Endothelial cell of umbilical vein (primary cell): ENCODE results near the gene BSND. TPM values are rescaled to one million over a fixed set of nuclear protein-coding genes. Genes with fewer than 3 reads are reported as not detected.

ENCODE experiments used
- BruUV-seq: library from RNA; stranded (reverse); fragments of 400-500 nt; replicated peaks from 2 replicates; lab custom pipeline; 2021; lab: Mats Ljungman, UMichigan
- CTCF ChIA-PET: fragments of 300-600, 350-600 bp; sonication (Branson Sonifier 250); formaldehyde crosslinking; loops from one replicate; lab custom pipeline; 2021; ENCODE audit warnings: antibody characterized with exemption, inconsistent platforms; lab: Charles Lee
- POLR2A ChIA-PET: fragments of 300-600, 350-600 bp; sonication (Branson Sonifier 250); formaldehyde crosslinking; loops from one replicate; lab custom pipeline; 2021; ENCODE audit warnings: antibody characterized with exemption, inconsistent platforms; lab: Charles Lee
- DNase-seq: peaks from one replicate; pipeline ENCODE4 v3.0.0-alpha.2; 2011; ENCODE audit warnings: low read depth, low spot score
- FAIRE-seq: peaks from 2 replicates; lab custom pipeline; 2011; peaks lifted over from hg19 to GRCh38; lab: Jason Lieb, UNC
- H2AFZ ChIP-seq: 2 replicates; pipeline ENCODE4 v1.6.0; 2012; ENCODE audit warnings: low read depth, low read length, control low read depth, inconsistent platforms
- H3K27ac ChIP-seq: 2 replicates; pipeline ENCODE4 v1.5.1; 2011; ENCODE audit warnings: low read depth, mild to moderate bottlenecking, control low read depth, low read length, moderate library complexity; ENCODE audit not compliant: insufficient read depth
- H3K27me3 ChIP-seq, 2 experiments: 2 replicates each; pipeline versions ENCODE4 v1.6.0 to v1.6.1; 2011; ENCODE audit warnings: low read length in 2 of 2, mixed read lengths in 1 of 2; ENCODE audit not compliant: control insufficient read depth in 2 of 2, insufficient read depth in 2 of 2
- H3K36me3 ChIP-seq, 2 experiments: 2 replicates in 1 of 2; 3 replicates in 1 of 2; pipeline ENCODE4 v1.5.1; 2011; ENCODE audit warnings: low read length in 2 of 2, mild to moderate bottlenecking in 1 of 2, moderate library complexity in 1 of 2; ENCODE audit not compliant: control insufficient read depth in 2 of 2, insufficient read depth in 2 of 2; ENCODE audit errors: extremely low read depth in 1 of 2
- H3K4me1 ChIP-seq: 3 replicates; pipeline ENCODE4 v1.5.1; 2011; ENCODE audit warnings: mild to moderate bottlenecking, low read length; ENCODE audit not compliant: control insufficient read depth, insufficient read depth; ENCODE audit errors: extremely low read depth
- H3K4me2 ChIP-seq: 2 replicates; pipeline ENCODE4 v1.6.1; 2011; ENCODE audit warnings: low read length, control low read depth, mixed read lengths; ENCODE audit not compliant: insufficient read depth
- H3K4me3 ChIP-seq, 3 experiments: fragments of 200-600 bp in 1 of 3; sonication (generic), shearing (Covaris generic) in 1 of 3; replicated peaks in 1 of 3; 2 replicates each; pipeline ENCODE4 v1.5.1; 2011 to 2016; ENCODE audit warnings: control low read depth in 3 of 3, low read length in 3 of 3, mild to moderate bottlenecking in 2 of 3, inconsistent platforms in 1 of 3, low read depth in 1 of 3, moderate library complexity in 1 of 3; ENCODE audit not compliant: insufficient read depth in 1 of 3
- H3K79me2 ChIP-seq: 2 replicates; pipeline ENCODE4 v1.6.0; 2012; ENCODE audit warnings: low read length, inconsistent platforms; ENCODE audit not compliant: control insufficient read depth, insufficient read depth
- H3K9ac ChIP-seq: replicated peaks from 2 replicates; pipeline ENCODE3; 2011; ENCODE audit warnings: low read length, control low read depth; ENCODE audit not compliant: insufficient read depth; ENCODE audit errors: extremely low read depth
- H3K9me1 ChIP-seq: replicated peaks from 3 replicates; pipeline ENCODE4 v1.6.0; 2011; ENCODE audit warnings: mild to moderate bottlenecking, low read length; ENCODE audit not compliant: control insufficient read depth, insufficient read depth; ENCODE audit errors: extremely low read depth
- H3K9me3 ChIP-seq: replicated peaks from 2 replicates; pipeline ENCODE4 v1.5.1; 2012; ENCODE audit warnings: low read length, inconsistent platforms; ENCODE audit not compliant: control insufficient read depth, insufficient read depth
- H4K20me1 ChIP-seq: replicated peaks from 2 replicates; pipeline ENCODE3; 2011; ENCODE audit warnings: mild to moderate bottlenecking, low read length; ENCODE audit not compliant: control insufficient read depth, insufficient read depth; ENCODE audit errors: extremely low read depth
- EZH2 ChIP-seq: IDR thresholded peaks from 2 replicates; pipeline ENCODE4 v1.6.1; 2012; ENCODE audit warnings: borderline replicate concordance, low read depth, mild to moderate bottlenecking, moderate library complexity, low read length, inconsistent platforms; ENCODE audit not compliant: severe bottlenecking
- FOS ChIP-seq: IDR thresholded peaks from 2 replicates; pipeline ENCODE4 v1.6.1; 2011; ENCODE audit warnings: mild to moderate bottlenecking, low read length, moderate library complexity, borderline replicate concordance; ENCODE audit not compliant: insufficient read depth
- GATA2 ChIP-seq: IDR thresholded peaks from 2 replicates; pipeline ENCODE4 v1.7.0; 2011; ENCODE audit warnings: low read depth, mild to moderate bottlenecking, moderate library complexity, mixed read lengths, low read length; ENCODE audit not compliant: insufficient read length, insufficient read depth
- JUN ChIP-seq: IDR thresholded peaks from 2 replicates; pipeline ENCODE4 v1.6.1; 2011; ENCODE audit warnings: borderline replicate concordance, low read depth; ENCODE audit not compliant: insufficient read length, insufficient read depth
- MYC ChIP-seq: IDR thresholded peaks from one replicate; pipeline ENCODE4 v1.6.1; 2011; ENCODE audit warnings: mild to moderate bottlenecking, low read depth, low read length
- POLR2A ChIP-seq: IDR thresholded peaks from 2 replicates; pipeline ENCODE4 v1.6.1; 2012; ENCODE audit warnings: low read depth, mild to moderate bottlenecking, control low read depth, low read length
- POLR2AphosphoS5 ChIP-seq: IDR thresholded peaks from 2 replicates; pipeline ENCODE4 v1.6.1; 2012; ENCODE audit warnings: low read depth, mild to moderate bottlenecking, control low read depth, low read length, moderate library complexity; ENCODE audit not compliant: insufficient read depth
- dilution Hi-C: fragments of 300-500 bp; cut with MboI; formaldehyde crosslinking; loops from one replicate; pipeline ENCODE4 v1.15.0; 2019; ENCODE audit warnings: low sequenced_read_pairs; ENCODE audit not compliant: extremely low pct_ligation_motif_present
- intact Hi-C: fragments of 100-400 bp; cut with micrococcal nuclease; formaldehyde crosslinking; loops from one replicate; pipeline ENCODE4 v1.10.0; 2022
- polyA plus RNA-seq, 4 experiments: library from polyadenylated mRNA; depleted of rRNA in 3 of 4; stranded (reverse) in 3 of 4; unstranded in 1 of 4; fragments of >200 nt; gene quantifications; 2 replicates each; pipeline versions ENCODE4 v1.2.1 to v1.2.3, GENCODE V29; 2011 to 2012; ENCODE audit warnings: missing spikeins in 1 of 4
- total RNA-seq: library from RNA; stranded (reverse); gene quantifications from 2 replicates; pipeline ENCODE4 v1.2.3, GENCODE V29; 2021
- TF ChIP-seq, protein P1 (sequence below): IDR thresholded peaks from 2 replicates; pipeline ENCODE4 v1.6.1; 2011; ENCODE audit not compliant: insufficient read depth, insufficient read length
- TF ChIP-seq, protein P2 (sequence below), 2 donors: IDR thresholded peaks; 1 replicate in 1 of 2; 2 replicates in 1 of 2; pipeline ENCODE4 v1.5.1; 2011; ENCODE audit warnings: low read length in 2 of 2, mild to moderate bottlenecking in 2 of 2, moderate library complexity in 2 of 2, control low read depth in 1 of 2, inconsistent platforms in 1 of 2, low read depth in 1 of 2; ENCODE audit not compliant: insufficient read depth in 1 of 2; ENCODE audit errors: extremely low read depth in 1 of 2

Gene BSND
- total and polyA plus RNA-seq, 2 donors (not counting 3 experiments of a cell fraction or from before 2014, with no cell fraction given): not detected

DNA sequence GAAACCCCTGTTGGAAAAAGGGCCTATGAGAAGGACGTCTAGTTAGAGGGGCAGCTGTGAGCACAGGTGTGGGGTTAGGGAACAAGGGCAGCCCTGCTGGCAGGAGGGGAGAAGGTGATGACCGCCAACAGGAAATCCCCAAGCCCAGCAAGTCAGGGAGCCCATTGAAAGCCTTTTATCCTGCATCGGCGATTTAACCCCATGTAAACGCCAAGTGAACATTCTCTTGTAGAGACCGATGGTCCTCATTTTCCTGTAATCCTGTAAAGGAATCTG lies 1.1 kb upstream of the BSND start:
- Histone ChIP-seq H3K36me3 (no peaks in the 10 kb centered on the region), H3K4me1 (peaks cover 3% of the 10 kb centered on the region), H3K27me3 (peaks cover 12 to 14% of the 10 kb centered on the region in 2 experiments), H3K4me2 (no peak overlapping the region), H3K4me3 (no peak overlapping the region), H4K20me1 (no peaks in the 10 kb centered on the region), H3K9ac (no peak overlapping the region), H3K9me3 (no peaks in the 10 kb centered on the region), H3K27ac (no peak overlapping the region), H3K79me2 (no peaks in the 10 kb centered on the region), H3K9me1 (no peaks in the 10 kb centered on the region), H2AFZ (no peak overlapping the region)
- intact Hi-C loops (loop anchor here (2.0 kb wide), 1 partner anchor 325 kb away; no protein-coding TSS in a partner anchor), dilution Hi-C loops (no loop called here)
- TF ChIP-seq JUN (no peak), MYC (no peak), POLR2AphosphoS5 (no peak), POLR2A (no peak), EZH2 (no peak), GATA2 (no peak), FOS (no peak)
- TF ChIP-seq, protein P1, sequence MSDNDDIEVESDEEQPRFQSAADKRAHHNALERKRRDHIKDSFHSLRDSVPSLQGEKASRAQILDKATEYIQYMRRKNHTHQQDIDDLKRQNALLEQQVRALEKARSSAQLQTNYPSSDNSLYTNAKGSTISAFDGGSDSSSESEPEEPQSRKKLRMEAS: no peak
- ChIA-PET POLR2A (no interaction called here), CTCF (interaction anchor here (2.0 to 25.0 kb wide), 3 partner anchors 10 to 52 kb away, joined by 6 to 918 read pairs (median 10); no protein-coding TSS in a partner anchor)
- DNase-seq (no peak), FAIRE-seq (no peak)
- no TSS peak for BruUV-seq

DNA sequence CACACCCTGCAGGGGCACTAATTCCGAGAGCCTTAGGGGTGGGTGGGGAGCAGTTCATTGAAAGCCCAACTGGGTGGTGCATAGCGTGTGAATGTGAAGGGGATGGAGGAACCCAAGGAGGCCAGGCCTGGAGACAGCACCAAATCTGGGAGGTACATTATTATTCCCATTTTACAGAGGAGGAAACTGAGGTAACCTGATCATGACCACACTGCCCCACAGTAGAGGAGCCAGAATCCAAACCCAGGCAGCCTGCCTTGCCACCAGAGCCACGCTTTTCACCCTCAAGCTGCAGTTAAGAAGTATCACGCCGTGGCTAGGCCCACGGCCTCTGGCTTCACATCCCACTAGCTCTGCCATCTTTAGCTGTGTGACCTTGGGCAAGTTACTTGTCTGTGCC lies 633 bp upstream of the BSND start:
- CTCF ChIA-PET: interaction anchor here (0.8 to 25.0 kb wide), 3 partner anchors 24 to 52 kb away, joined by 3 to 918 read pairs (median 6); no protein-coding TSS in a partner anchor

More for the DNA sequence above, 633 bp upstream of the BSND start:
- no peaks in the 10 kb centered on the region for H3K36me3 ChIP-seq
- no peak overlapping the region for H3K9ac ChIP-seq
- TF ChIP-seq GATA2 (no peak), JUN (no peak), POLR2AphosphoS5 (no peak), FOS (no peak), EZH2 (no peak), MYC (no peak), POLR2A (no peak)
- TF ChIP-seq, protein P2, sequence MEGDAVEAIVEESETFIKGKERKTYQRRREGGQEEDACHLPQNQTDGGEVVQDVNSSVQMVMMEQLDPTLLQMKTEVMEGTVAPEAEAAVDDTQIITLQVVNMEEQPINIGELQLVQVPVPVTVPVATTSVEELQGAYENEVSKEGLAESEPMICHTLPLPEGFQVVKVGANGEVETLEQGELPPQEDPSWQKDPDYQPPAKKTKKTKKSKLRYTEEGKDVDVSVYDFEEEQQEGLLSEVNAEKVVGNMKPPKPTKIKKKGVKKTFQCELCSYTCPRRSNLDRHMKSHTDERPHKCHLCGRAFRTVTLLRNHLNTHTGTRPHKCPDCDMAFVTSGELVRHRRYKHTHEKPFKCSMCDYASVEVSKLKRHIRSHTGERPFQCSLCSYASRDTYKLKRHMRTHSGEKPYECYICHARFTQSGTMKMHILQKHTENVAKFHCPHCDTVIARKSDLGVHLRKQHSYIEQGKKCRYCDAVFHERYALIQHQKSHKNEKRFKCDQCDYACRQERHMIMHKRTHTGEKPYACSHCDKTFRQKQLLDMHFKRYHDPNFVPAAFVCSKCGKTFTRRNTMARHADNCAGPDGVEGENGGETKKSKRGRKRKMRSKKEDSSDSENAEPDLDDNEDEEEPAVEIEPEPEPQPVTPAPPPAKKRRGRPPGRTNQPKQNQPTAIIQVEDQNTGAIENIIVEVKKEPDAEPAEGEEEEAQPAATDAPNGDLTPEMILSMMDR (IDR thresholded peaks at IDR 0.05; ENCODE audit: extremely low read depth in 1 of 2, insufficient read depth in 1 of 2, low read depth in 1 of 2, low read length in 2 of 2): no peak
- TF ChIP-seq, protein P1: no peak
- H2AFZ ChIP-seq: no peak overlapping the region
- no peaks in the 10 kb centered on the region for H4K20me1 ChIP-seq
- H3K4me3 ChIP-seq: no peak overlapping the region
- BruUV-seq: no TSS peak
- peaks cover 3% of the 10 kb centered on the region for H3K4me1 ChIP-seq
- no peaks in the 10 kb centered on the region for H3K9me3 ChIP-seq
- H3K9me1 ChIP-seq: no peaks in the 10 kb centered on the region
- no peaks in the 10 kb centered on the region for H3K79me2 ChIP-seq
- H3K4me2 ChIP-seq: no peak overlapping the region
- dilution Hi-C loops: no loop called here
- FAIRE-seq (no peak), DNase-seq (no peak)
- peaks cover 12 to 14% of the 10 kb centered on the region in 2 experiments for H3K27me3 ChIP-seq
- H3K27ac ChIP-seq: no peak overlapping the region
- intact Hi-C loops: no loop called here
- POLR2A ChIA-PET: no interaction called here
